ENCODE data around the gene ABCA1.
A peak's percentile ranks its signal among the peaks of the same experiment; 100 is the strongest.

Gene ABCA1

GRCh38 chr9:104766025-104766424 is 161.9 kb downstream of the ABCA1 start:
- no peak for DNase-seq (ENCODE audit: low spot score)

- no peak for DNase-seq (ENCODE audit: low spot score)
Measured at GRCh38 chr9:104765138-104765537, 162.8 kb downstream of the ABCA1 start.

GRCh38 chr9:104758974-104759373 is 169.0 kb downstream of the ABCA1 start:
- no peak for DNase-seq (ENCODE audit: low spot score)

- DNase-seq (ENCODE audit: low spot score) = no peak
Measured at GRCh38 chr9:104750185-104750767, 177.7 kb downstream of the ABCA1 start.

GRCh38 chr9:104748359-104749031 is 179.5 kb downstream of the ABCA1 start:
- DNase-seq (ENCODE audit: low spot score) = no peak

GRCh38 chr9:104747565-104748358 is 180.2 kb downstream of the ABCA1 start, which contains the start of gene NIPSNAP3A:
TSS of gene NIPSNAP3A (plus strand) at chr9:104747683. CDS start at chr9:104747793, 110 bp downstream.
- DNase-seq (ENCODE audit: low spot score) = peak; percentile 87

- no peak for DNase-seq (ENCODE audit: low spot score)
Measured at GRCh38 chr9:104747245-104747564, 180.8 kb downstream of the ABCA1 start.

GRCh38 chr9:104746798-104747197 is 181.2 kb downstream of the ABCA1 start:
- no peak for DNase-seq (ENCODE audit: low spot score)

GRCh38 chr9:104746285-104746684 is 181.7 kb downstream of the ABCA1 start:
- DNase-seq (ENCODE audit: low spot score) = no peak

- DNase-seq (ENCODE audit: low spot score) = no peak
Measured at GRCh38 chr9:104745852-104746251, 182.1 kb downstream of the ABCA1 start.

GRCh38 chr9:104743376-104743985 is 184.5 kb downstream of the ABCA1 start:
- peak; percentile 61 for DNase-seq (ENCODE audit: low spot score)

GRCh38 chr9:104740621-104741020 is 187.3 kb downstream of the ABCA1 start:
- no peak for DNase-seq (ENCODE audit: low spot score)

- no peak for DNase-seq (ENCODE audit: low spot score)
Measured at GRCh38 chr9:104738452-104738851, 189.5 kb downstream of the ABCA1 start.

Measured in LoVo (cell line).